HG02981 (cell line): ENCODE results near the gene GCSH.
A peak's percentile ranks its signal among the peaks of the same experiment; 100 is the strongest.

Experiments
- ATAC-seq: cut with Tn5 transposase; IDR thresholded peaks from one replicate; pipeline ENCODE4 v1.9.1; 2021; ENCODE audit warnings: mild to moderate bottlenecking, moderate library complexity; ENCODE audit not compliant: unreplicated experiment

Gene GCSH

GRCh38 chr16:81105946-81106345, 9.8 kb upstream of the GCSH start:
- ATAC-seq, result no peak

GRCh38 chr16:81101702-81102101, 5.5 kb upstream of the GCSH start:
- ATAC-seq, result no peak

- no peak for ATAC-seq
Measured at GRCh38 chr16:81099958-81100357, 3.8 kb upstream of the GCSH start.

GRCh38 chr16:81097230-81097629, 1.0 kb upstream of the GCSH start:
- ATAC-seq, result no peak

- ATAC-seq, result no peak
Measured at GRCh38 chr16:81096715-81097208, 567 bp upstream of the GCSH start.

GRCh38 chr16:81095653-81095952, 592 bp downstream of the GCSH start:
- ATAC-seq, result peak; percentile 2

- no peak for ATAC-seq
Measured at GRCh38 chr16:81094771-81095251, 1.4 kb downstream of the GCSH start.

GRCh38 chr16:81088836-81089235, 7.4 kb downstream of the GCSH start:
- no peak for ATAC-seq

GRCh38 chr16:81081014-81081413, 15.2 kb downstream of the GCSH start:
- ATAC-seq, result no peak

- no peak for ATAC-seq
Measured at GRCh38 chr16:81080233-81080632, 16.0 kb downstream of the GCSH start.

GRCh38 chr16:81077076-81077940, 18.9 kb downstream of the GCSH start, which contains the start of gene C16orf46:
Gene C16orf46, minus strand, starts transcription at chr16:81077238. Its CDS starts 13,283 bp downstream, at chr16:81063955.
- peak; percentile 94 for ATAC-seq

- ATAC-seq, result peak; percentile 71
Measured at GRCh38 chr16:81076566-81077075, 19.6 kb downstream of the GCSH start.

GRCh38 chr16:81073560-81074330, 22.4 kb downstream of the GCSH start:
- no peak for ATAC-seq

GRCh38 chr16:81071805-81072204, 24.4 kb downstream of the GCSH start:
- ATAC-seq, result no peak

GRCh38 chr16:81070979-81071378, 25.2 kb downstream of the GCSH start:
- no peak for ATAC-seq

- no peak for ATAC-seq
Measured at GRCh38 chr16:81069063-81069462, 27.1 kb downstream of the GCSH start.

- no peak for ATAC-seq
Measured at GRCh38 chr16:81067166-81067565, 29.0 kb downstream of the GCSH start.

- no peak for ATAC-seq
Measured at GRCh38 chr16:81066681-81067080, 29.5 kb downstream of the GCSH start.

- no peak for ATAC-seq
Measured at GRCh38 chr16:81061871-81062608, 34.2 kb downstream of the GCSH start.

- ATAC-seq, result no peak
Measured at GRCh38 chr16:81061307-81061640, 34.9 kb downstream of the GCSH start.
